SU-DHL-6 (cell line): ENCODE data around the gene SOX14.

Experiments
- H2AFZ ChIP-seq: fragments of 200-600 bp; sonication (generic); 2 replicates; pipeline ENCODE4 v1.6.1; 2014; ENCODE audit warnings: low read depth, mild to moderate bottlenecking, moderate library complexity, mixed read lengths, antibody characterized with exemption, low read length; ENCODE audit not compliant: severe bottlenecking
- H3F3A ChIP-seq: fragments of 200-600 bp; shearing (Covaris generic); 2 replicates; pipeline ENCODE4 v1.6.0; 2016; ENCODE audit warnings: antibody characterized with exemption, mild to moderate bottlenecking; ENCODE audit not compliant: insufficient read depth
- H3K27ac ChIP-seq: fragments of 200-600 bp; sonication (generic); 2 replicates; pipeline ENCODE4 v1.5.1; 2016; ENCODE audit warnings: low read depth, mild to moderate bottlenecking, low read length, moderate library complexity, mixed read lengths
- H3K27me3 ChIP-seq: fragments of 200-600 bp; sonication (generic), shearing (Covaris generic); 2 replicates; pipeline ENCODE4 v1.6.0; 2014; ENCODE audit warnings: mild to moderate bottlenecking, low read length
- H3K36me3 ChIP-seq: fragments of 200-600 bp; sonication (generic); 2 replicates; pipeline ENCODE4 v1.6.1; 2014; ENCODE audit warnings: mild to moderate bottlenecking, low read length, mixed read lengths
- H3K4me2 ChIP-seq: fragments of 300-600, 200-600 bp; shearing (Covaris generic), sonication (generic); 2 replicates; pipeline ENCODE4 v1.6.0; 2014; ENCODE audit warnings: low read length, low read depth, mild to moderate bottlenecking; ENCODE audit not compliant: poor library complexity, severe bottlenecking
- H3K4me3 ChIP-seq: fragments of 200-600 bp; sonication (generic); 2 replicates; pipeline ENCODE4 v1.5.1; 2014; ENCODE audit warnings: antibody characterized with exemption, low read length, mild to moderate bottlenecking, mixed read lengths; ENCODE audit not compliant: insufficient read depth, poor library complexity, severe bottlenecking
- H3K79me2 ChIP-seq: fragments of 200-600 bp; sonication (generic); 2 replicates; pipeline ENCODE4 v1.6.1; 2014; ENCODE audit warnings: mild to moderate bottlenecking, low read length, moderate library complexity; ENCODE audit not compliant: insufficient read depth
- H3K9ac ChIP-seq: fragments of 200-600 bp; sonication (generic); 2 replicates; pipeline ENCODE4 v1.7.0; 2014; ENCODE audit warnings: mild to moderate bottlenecking, low read length
- H3K9me2 ChIP-seq: fragments of 200-600 bp; sonication (generic); replicated peaks from 2 replicates; pipeline ENCODE4 v1.6.1; 2014; ENCODE audit warnings: low read length; ENCODE audit not compliant: insufficient read depth
- H3K9me3 ChIP-seq: fragments of 200-600 bp; sonication (generic); 2 replicates; pipeline ENCODE4 v1.6.1; 2014; ENCODE audit warnings: low read length, mixed read lengths; ENCODE audit not compliant: insufficient read depth
- H4K20me1 ChIP-seq: fragments of 200-600 bp; sonication (generic); 2 replicates; pipeline ENCODE4 v1.6.1; 2014; ENCODE audit warnings: low read depth, mild to moderate bottlenecking, antibody characterized with exemption, low read length, moderate library complexity, mixed read lengths
- EZH2phosphoT487 ChIP-seq: fragments of 200-600 bp; sonication (generic), shearing (Covaris generic); conservative IDR thresholded peaks from 2 replicates; pipeline ENCODE4 v1.6.1; 2018; ENCODE audit warnings: mild to moderate bottlenecking, antibody characterized with exemption, low read length, moderate library complexity, mixed read lengths
- TF ChIP-seq, protein P1 (sequence below): fragments of 200-600 bp; sonication (generic); IDR thresholded peaks from one replicate; pipeline ENCODE4 v1.5.1; 2017; ENCODE audit warnings: antibody characterized with exemption, mild to moderate bottlenecking, low read length, moderate library complexity; ENCODE audit not compliant: insufficient read depth, poor library complexity, severe bottlenecking

SOX14 gene

DNA sequence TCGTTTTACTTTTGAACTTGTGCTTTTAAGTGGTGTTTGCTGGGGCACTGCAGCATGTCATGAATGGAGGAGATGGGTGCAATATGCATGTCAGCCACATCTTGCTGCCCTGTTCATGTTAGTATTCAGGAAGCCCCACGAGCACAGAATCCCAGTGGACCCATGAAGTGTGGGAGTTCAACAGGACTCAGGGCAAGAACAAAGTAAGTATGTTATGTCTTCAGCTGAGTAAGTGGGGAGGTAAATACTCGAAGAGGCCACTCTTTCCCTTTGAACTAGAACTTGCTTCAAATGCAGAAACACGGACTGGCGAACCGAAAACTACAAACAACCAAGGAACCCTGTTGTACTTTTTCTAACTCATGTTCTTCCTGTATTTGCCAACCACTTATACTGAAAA is 23.4 kb downstream of the SOX14 start:
- Histone ChIP-seq H3F3A (no peaks in the 10 kb centered on the region), H2AFZ (no peak overlapping the region), H4K20me1 (no peaks in the 10 kb centered on the region), H3K9ac (no peak overlapping the region), H3K27me3 (no peaks in the 10 kb centered on the region), H3K79me2 (no peaks in the 10 kb centered on the region), H3K9me3 (no peaks in the 10 kb centered on the region), H3K4me3 (no peak overlapping the region), H3K9me2 (no peaks in the 10 kb centered on the region), H3K36me3 (no peaks in the 10 kb centered on the region), H3K4me2 (no peak overlapping the region), H3K27ac (no peak overlapping the region)
- TF ChIP-seq, protein P1, sequence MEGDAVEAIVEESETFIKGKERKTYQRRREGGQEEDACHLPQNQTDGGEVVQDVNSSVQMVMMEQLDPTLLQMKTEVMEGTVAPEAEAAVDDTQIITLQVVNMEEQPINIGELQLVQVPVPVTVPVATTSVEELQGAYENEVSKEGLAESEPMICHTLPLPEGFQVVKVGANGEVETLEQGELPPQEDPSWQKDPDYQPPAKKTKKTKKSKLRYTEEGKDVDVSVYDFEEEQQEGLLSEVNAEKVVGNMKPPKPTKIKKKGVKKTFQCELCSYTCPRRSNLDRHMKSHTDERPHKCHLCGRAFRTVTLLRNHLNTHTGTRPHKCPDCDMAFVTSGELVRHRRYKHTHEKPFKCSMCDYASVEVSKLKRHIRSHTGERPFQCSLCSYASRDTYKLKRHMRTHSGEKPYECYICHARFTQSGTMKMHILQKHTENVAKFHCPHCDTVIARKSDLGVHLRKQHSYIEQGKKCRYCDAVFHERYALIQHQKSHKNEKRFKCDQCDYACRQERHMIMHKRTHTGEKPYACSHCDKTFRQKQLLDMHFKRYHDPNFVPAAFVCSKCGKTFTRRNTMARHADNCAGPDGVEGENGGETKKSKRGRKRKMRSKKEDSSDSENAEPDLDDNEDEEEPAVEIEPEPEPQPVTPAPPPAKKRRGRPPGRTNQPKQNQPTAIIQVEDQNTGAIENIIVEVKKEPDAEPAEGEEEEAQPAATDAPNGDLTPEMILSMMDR = no peak
- TF ChIP-seq EZH2phosphoT487 = no peak

DNA sequence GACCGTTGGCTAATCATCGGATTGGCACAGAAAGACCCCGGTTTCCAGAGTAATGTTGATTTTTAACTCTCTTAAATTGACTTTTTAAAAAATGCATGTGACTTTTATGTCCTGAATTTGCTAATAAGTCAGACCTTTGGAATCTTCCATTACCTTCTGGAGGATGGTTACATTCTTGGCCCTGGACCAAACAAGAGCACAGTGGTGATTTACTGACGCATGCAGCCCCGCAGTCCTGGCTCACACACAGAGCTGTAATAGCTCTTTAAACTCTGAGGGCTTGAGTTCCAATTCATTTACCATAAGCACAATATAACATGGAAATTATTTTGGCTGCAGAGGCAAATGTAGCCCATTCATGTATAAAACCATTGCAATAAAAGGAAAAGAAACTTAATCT is 25.1 kb downstream of the SOX14 start:
- no peaks in the 10 kb centered on the region for H3F3A ChIP-seq
- H4K20me1 ChIP-seq = no peaks in the 10 kb centered on the region
- H3K4me2 ChIP-seq = no peak overlapping the region
- H3K9ac ChIP-seq = no peak overlapping the region
- H3K36me3 ChIP-seq = no peaks in the 10 kb centered on the region
- H3K9me3 ChIP-seq = no peaks in the 10 kb centered on the region
- no peak overlapping the region for H2AFZ ChIP-seq
- TF ChIP-seq, protein P1 = no peak
- TF ChIP-seq EZH2phosphoT487 = no peak
- H3K9me2 ChIP-seq = no peaks in the 10 kb centered on the region
- H3K79me2 ChIP-seq = no peaks in the 10 kb centered on the region
- no peaks in the 10 kb centered on the region for H3K27me3 ChIP-seq
- no peak overlapping the region for H3K4me3 ChIP-seq
- H3K27ac ChIP-seq = no peak overlapping the region

DNA sequence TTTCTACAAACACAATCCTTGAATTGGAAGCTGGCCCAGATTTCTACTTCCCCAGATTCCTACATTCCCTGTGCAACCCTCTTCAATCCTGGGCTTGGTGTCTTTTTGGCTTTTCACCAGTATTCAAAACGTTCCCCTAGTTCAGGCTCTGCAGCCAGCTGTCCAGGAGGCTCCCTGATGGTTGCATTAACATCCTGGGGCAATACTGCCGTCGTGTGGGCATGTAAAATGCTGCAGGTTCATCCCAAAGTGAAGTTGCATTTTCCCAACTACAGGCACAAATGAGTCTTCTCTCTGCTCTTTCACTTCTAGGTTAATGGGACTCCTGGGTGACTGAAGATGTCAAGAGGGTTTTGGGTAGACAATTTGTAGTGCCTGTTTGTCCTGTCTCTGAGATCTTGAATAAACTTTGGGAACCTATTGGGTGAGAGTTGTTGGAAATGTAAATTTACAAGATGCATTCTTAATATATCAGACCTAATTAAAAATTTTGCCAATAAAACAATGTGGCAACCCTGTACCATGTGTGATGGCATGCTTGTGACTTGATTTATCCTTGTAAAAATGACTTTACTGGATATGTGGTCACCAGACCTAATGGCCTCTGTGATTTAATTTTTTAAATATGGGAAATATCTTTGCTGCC is 28.6 kb downstream of the SOX14 start:
- no peak overlapping the region for H3K4me2 ChIP-seq
- no peaks in the 10 kb centered on the region for H3K9me3 ChIP-seq
- no peaks in the 10 kb centered on the region for H4K20me1 ChIP-seq
- H3K9ac ChIP-seq = no peak overlapping the region
- no peaks in the 10 kb centered on the region for H3K9me2 ChIP-seq
- no peaks in the 10 kb centered on the region for H3F3A ChIP-seq
- H3K4me3 ChIP-seq = no peak overlapping the region
- no peak overlapping the region for H2AFZ ChIP-seq
- H3K27me3 ChIP-seq = no peaks in the 10 kb centered on the region
- no peaks in the 10 kb centered on the region for H3K36me3 ChIP-seq
- no peaks in the 10 kb centered on the region for H3K79me2 ChIP-seq
- no peak overlapping the region for H3K27ac ChIP-seq
- no peak for TF ChIP-seq EZH2phosphoT487
- TF ChIP-seq, protein P1 = no peak
